HG02571 (cell line): ENCODE results near the gene EIF4A3.
"Not testable (repeated sequence)": the region's sequence is repeated elsewhere in the genome, so short reads cannot be mapped to it uniquely, and the experiment has no call there.

Source experiments
- ATAC-seq: cut with Tn5 transposase; IDR thresholded peaks from one replicate; pipeline ENCODE4 v1.9.1; 2021; ENCODE audit warnings: mild to moderate bottlenecking, moderate library complexity; ENCODE audit not compliant: unreplicated experiment

EIF4A3 gene

DNA sequence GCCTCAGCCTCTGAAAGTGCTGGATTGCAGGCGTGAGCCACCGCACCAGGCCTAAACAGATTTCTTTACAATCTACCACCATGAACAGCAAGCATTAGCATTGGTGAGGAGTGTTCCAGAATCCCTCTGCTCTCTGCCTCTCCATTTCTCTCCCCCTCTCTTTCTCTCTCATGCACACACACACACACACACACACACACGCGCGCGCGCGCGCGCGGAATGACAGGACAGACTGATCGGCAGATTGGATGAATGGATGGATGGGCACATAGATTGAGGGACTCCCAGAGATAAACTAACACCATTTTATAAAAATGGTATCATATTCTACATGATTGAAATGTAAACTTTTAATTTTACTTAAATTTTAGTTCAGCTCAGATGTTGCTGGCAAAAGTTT, 26.2 kb upstream of the EIF4A3 start:
- no peak for ATAC-seq

GRCh38 chr17:80171681-80172080, 24.8 kb upstream of the EIF4A3 start:
- no peak for ATAC-seq

DNA sequence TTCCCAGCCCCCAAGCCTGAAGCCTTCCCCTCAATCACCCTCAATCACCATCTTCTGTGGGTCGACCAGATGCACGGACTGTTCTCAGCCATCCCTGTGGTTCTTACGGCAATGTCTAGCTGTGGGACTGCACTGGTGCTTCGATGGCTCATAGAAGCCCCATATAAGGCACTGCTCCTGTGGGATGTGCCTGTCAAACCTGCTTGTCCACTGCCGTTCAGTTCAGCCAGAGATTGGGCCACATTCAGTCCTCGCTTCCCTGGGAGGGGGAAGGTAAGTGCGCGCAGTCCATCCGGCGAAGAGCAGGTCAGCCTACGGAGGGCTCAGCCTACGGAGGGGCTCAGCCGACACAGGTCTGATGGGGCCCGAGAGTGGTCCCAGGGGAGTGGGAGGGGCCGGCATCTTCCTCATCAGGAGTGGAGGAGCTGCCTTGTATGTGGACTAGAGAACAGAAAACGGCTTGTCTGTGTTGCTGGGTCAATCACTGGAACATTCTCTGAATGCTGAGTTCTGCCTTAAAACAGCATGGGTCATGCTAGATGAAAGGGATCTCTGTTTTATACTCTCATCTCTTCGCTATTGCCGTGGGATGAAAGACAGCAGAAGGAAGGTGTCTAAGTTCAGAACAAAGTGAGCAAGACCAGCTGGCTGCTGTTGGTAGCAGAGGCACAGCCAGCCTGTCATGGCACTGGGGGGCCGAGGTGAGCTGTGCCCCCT, 23.0 kb upstream of the EIF4A3 start, which contains the start of gene CARD14:
Gene CARD14, plus strand, starts transcription at position 247 of the 717 bp plus-strand sequence. CDS start 11,409 bp downstream, outside the sequence.
- no peak for ATAC-seq

- no peak for ATAC-seq
Measured at GRCh38 chr17:80169107-80169506, 22.2 kb upstream of the EIF4A3 start.

GRCh38 chr17:80168371-80168770, 21.4 kb upstream of the EIF4A3 start:
- ATAC-seq: no peak

GRCh38 chr17:80166446-80166845, 19.5 kb upstream of the EIF4A3 start:
- ATAC-seq: no peak

GRCh38 chr17:80164185-80164584, 17.3 kb upstream of the EIF4A3 start:
- ATAC-seq: no peak

GRCh38 chr17:80163336-80163735, 16.4 kb upstream of the EIF4A3 start:
- ATAC-seq: no peak

DNA sequence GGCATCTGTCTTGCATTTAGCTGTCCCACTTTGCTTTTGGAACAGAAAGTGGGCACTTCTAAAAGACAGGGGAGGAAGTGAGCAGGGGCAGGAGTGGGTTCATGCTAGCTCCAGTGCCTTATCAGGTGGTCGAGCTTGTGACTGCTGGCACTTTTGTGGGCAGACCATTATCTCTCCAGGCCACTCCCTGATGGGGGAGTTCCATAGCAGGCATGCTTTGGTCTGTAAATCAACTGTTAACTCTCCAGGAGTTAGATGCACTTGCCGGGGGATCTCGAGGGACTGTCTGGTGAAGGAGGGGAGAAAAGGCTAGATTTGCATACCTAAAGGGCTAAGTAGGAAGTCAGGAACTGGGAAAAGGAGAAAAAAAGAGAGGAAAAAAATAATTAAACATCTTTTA, 13.6 kb upstream of the EIF4A3 start:
- no peak for ATAC-seq

DNA sequence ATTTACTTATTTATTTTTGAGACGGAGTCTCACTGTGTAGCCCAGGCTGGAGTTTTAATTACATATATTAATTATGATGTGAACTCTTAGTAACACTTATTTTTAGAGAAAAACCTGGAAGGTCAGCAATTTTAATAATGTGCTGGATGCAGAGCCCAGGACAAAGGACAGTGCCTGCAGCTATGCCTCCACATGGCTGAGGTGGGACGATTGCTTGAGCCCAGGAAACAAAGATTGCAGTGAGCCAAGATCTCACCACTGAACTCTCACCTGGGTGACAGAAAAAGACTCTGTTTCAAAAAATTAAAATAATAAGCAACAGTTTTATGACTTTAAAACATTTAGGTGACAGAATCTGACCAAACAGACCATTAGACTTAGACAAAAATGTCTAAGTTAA, 11.9 kb upstream of the EIF4A3 start:
- ATAC-seq: no peak

DNA sequence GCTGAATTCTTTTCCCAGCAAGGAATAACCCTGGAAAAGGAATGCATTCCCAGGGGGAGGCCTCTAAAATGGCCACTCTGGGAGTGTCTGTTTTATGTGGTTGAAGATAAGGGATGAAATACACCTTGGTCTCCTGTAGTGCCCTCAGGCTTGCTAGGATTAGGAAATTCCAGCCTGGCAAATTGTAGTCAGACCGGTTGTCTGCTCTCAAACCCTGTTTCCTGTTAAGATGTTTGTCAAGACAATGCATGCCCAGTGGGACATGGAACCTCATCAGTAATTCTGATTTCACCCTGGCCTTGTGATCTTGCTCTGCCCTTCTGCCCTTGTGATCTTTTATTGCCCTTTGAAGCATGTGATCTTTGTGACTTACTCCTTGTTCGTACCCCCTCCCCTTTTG, 8.7 kb upstream of the EIF4A3 start:
- not testable (repeated sequence) for ATAC-seq

DNA sequence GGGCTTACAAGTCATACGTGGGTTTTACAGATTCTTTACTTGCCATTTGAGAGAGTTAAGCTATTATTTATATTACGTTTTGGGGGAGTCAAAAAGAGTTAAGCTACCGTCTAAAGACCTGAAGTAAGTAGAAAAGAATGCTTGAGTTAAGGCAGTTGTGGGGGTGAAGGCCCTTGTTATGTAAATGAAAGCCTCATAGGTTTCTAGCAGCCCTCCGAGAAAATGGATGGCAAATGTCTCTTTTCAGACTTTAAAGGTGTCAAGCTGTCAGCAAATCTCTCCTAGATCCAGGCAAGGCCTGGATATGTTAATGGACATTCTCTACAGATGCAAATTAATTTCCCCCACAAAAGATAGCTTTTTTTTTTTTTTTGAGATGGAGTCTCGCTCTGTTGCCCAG, 7.2 kb upstream of the EIF4A3 start:
- no peak for ATAC-seq

DNA sequence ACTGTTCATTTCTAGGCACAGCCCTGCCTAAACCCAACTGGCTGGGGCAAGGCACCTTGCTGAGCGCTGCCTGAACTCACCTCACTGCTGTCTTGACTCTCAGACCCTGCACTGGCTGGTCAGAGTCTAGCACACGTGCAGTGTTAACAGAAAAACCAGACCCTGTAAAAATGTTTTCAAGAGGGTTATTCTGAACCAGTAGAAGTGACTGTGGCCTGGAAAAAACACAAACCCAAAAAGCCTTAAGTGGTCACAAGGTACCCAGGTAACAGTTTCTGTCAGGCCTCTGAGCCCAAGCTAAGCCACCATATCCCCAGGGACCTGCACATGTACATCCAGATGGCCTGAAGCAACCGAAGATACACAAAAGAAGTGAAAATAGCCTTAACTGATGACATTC, 6.1 kb upstream of the EIF4A3 start:
- no peak for ATAC-seq

DNA sequence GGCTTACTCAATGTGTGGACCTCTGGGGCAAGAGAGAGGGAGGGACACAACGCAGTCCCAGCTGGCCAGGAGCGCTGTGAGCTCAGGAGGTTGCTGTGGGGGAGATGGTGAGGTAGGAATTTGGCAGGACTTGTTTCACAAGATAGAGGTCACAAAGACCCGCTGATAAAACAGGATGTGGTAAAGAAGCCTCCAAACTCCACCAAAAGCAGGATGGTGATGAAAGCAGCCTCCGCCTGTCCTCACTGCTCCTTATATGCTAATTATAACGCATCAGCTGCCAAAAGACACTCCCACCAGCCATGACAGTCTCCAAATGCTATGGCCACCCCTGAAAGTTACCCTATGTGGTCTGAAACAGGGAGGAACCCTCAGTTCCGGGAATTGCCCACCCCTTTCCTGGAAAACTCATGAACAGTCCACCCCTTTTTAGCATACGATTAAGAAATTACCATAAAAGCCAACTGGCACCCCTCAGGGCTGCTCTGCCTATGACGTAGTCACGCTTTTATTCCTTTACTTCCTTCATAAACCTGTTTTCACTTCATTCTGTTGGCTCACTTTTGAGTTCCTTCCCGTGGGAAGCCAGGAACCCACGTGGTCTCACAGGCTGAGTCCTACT, 5.3 kb upstream of the EIF4A3 start:
- ATAC-seq: no peak

- ATAC-seq: no peak
Measured at GRCh38 chr17:80151333-80151732, 4.4 kb upstream of the EIF4A3 start.

GRCh38 chr17:80146121-80147034, 550 bp downstream of the EIF4A3 start:
- peak; percentile 13 for ATAC-seq

GRCh38 chr17:80145076-80146075, 1.6 kb downstream of the EIF4A3 start:
- no peak for ATAC-seq

GRCh38 chr17:80142929-80143328, 4.0 kb downstream of the EIF4A3 start:
- no peak for ATAC-seq

- no peak for ATAC-seq
Measured at GRCh38 chr17:80141463-80142165, 5.3 kb downstream of the EIF4A3 start.
